Left colon (tissue), 2 donors: ENCODE measurements around the gene TKFC. TPM values are rescaled to one million over a fixed set of nuclear protein-coding genes. Genes with fewer than 3 reads are reported as not detected.

Experiments
- ATAC-seq: fragments of 200-7000 bp; cut with Tn5 transposase; one replicate; pipeline ENCODE4 v1.9.1; 2020; ENCODE audit warnings: mild to moderate bottlenecking, moderate library complexity
- DNase-seq, 2 donors: peaks; one replicate each; pipeline ENCODE4 v3.0.0-alpha.2; 2020
- intact Hi-C, 2 donors: fragments of 100-400 bp; cut with DNase I in 1 of 2; cut with micrococcal nuclease in 1 of 2; formaldehyde crosslinking; loops; one replicate each; pipeline versions ENCODE4 v1.11.2 to v1.14.0; 2022; cut with DNase I, micrococcal nuclease
- total RNA-seq, 2 donors: library from RNA; stranded (reverse); fragmentation: NEBNext Ultra II Directional; extraction: Animal tissue kit (Norgen Biotek cat#: 25700); gene quantifications; one replicate each; pipeline ENCODE4 v1.2.1, GENCODE V29; 2021
- donor health status: DM: no; HTN: no; CAD: no.
- donor health status: DM: yes; HTN: yes; CAD: no.

TKFC gene
- total RNA-seq, 2 donors from 2014 or later, result 58.5 to 61.5 TPM

- ATAC-seq, result no peak
- no peak for DNase-seq
- intact Hi-C loops, result no loop called here
Measured at GRCh38 chr11:61309739-61310138, 23.3 kb upstream of the TKFC start.

DNA sequence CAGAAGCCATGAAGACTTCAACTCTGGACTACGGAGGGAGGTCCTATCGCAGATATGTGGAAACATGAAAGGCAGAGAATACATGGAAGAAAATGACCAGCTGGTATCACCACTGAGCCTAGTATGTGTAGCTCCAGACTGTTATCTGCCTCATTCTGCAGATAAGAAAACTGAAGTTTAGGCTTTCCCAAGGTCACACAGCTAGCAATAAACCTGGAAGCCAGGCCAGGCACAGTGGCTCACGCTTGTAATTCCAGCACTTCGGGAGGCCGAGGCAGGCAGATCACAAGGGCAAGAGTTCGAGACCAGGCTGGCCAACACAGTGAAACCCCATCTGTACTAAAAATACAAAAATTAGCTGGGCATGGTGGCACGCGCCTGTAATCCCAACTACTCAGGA, 22.3 kb upstream of the TKFC start:
- no peak for DNase-seq
- intact Hi-C loops, result no loop called here
- ATAC-seq, result no peak

- intact Hi-C loops, result no loop called here
- ATAC-seq, result no peak
- DNase-seq, result no peak
Measured at GRCh38 chr11:61315260-61315659, 17.8 kb upstream of the TKFC start.

- intact Hi-C loops, result no loop called here
- DNase-seq (no peak), ATAC-seq (no peak)
Measured at GRCh38 chr11:61325649-61326414, 7.2 kb upstream of the TKFC start.

DNA sequence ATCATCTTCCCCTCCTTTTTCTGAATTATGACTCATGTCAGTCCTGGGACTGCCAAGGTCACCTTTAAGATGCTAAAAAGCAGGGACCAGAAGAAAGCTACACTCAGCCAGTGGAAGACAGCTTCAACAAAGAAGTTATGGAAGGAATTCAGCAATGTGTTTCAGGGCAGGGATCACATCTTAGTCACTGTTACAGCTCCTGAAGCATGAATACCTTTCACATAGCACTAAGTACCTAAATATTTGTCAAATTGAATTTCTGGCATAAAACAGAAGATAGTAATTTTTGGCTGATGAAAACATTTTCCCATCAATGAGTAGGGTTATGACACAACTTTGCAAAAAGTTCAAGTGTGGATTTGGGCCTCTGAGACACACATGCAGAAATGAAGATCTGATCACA, 5.4 kb upstream of the TKFC start:
- intact Hi-C loops, result no loop called here
- DNase-seq (no peak), ATAC-seq (no peak)

DNA sequence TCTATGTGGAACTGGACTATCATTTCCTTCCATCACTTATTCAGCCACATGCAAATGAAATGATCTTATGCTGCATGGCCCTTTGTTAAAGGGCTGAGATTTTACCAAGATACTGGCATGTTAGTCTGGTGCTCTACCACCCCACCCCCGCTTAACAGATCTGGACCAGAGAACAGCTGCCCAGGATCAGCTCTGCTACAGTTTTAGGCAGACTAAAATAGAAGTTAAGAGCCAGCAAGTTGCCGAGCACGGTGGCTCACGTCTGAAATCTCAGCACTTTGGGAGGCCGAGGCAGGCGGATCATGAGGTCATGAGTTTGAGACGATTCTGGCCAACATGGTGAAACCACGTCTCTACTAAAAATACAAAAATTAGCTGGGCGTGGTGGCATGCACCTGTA, 4.7 kb upstream of the TKFC start:
- intact Hi-C loops, result no loop called here
- ATAC-seq (no peak), DNase-seq (no peak)

DNA sequence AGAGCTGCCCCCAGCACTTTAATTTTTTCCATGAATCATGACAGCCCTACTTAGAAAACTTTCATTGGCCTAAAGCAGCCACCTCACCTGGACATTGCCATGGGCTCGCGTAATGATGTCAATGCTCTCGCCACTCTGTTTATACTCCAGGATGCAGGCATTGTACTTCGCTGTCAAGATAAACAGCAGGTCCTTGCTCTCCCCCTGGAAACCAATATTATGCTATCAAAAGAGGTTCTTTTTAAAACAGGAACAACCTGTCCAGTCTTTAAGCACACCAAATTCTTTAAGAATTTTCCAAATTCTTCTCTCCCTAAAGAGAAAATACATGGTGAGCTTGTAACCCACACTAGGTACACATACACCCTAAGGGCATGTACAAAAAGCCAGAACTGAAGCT, 3.2 kb upstream of the TKFC start:
- DNase-seq (no peak), ATAC-seq (no peak)
- intact Hi-C loops, result loop anchor here in 1 of 2 donors (10.0 kb wide), 1 partner anchor 55 kb away; no protein-coding TSS in a partner anchor

DNA sequence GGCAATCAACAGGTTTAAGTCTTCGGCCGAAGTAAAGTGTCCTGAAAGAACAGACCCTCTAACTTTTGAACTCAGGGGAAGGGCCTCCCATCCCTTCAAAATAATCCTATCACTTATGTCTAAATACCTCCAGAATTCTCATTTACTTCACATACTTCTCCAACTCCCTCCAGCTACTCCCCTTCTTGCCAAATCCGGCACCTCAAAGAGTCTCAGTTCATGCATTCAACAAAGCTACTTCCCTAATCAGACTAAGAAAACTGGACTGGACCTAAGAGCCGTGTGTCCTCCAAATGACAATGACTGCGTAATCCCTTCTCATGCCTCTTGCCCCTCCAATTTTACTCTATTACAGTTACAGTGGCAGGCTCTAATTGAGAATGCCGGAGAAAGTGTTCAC, 1.4 kb upstream of the TKFC start:
- DNase-seq (no peak), ATAC-seq (no peak)
- intact Hi-C loops, result loop anchor here in 1 of 2 donors (10.0 kb wide), 1 partner anchor 53 kb away; no protein-coding TSS in a partner anchor

DNA sequence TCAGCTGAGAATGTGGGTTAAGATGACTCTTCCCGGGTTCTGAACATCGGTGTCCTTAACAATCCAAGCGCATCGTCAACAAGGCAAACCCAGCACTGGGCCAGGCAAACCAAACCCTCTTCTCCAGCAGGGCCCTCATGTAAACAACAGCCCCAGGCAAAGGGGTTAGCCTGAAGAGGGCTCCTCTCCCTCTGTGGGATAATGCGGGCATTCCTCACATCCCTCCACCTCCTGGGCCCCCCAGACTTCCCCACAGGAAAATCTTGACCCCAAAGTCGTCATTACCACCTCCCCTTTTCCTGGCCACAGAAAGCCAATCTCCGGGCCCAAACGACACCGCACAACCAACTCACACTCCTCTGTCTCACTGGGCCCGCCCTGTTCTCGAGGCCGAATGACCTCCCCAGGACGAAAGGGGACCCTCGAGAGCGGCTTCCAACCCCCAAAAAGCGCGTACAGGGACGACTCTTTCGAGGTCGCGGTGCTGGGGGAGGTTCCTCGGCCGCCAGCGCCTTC, 689 bp upstream of the TKFC start:
- no peak for DNase-seq
- intact Hi-C loops, result loop anchor here in 1 of 2 donors (10.0 kb wide), 1 partner anchor 52 kb away; no protein-coding TSS in a partner anchor
- peak; percentile 21 for ATAC-seq

DNA sequence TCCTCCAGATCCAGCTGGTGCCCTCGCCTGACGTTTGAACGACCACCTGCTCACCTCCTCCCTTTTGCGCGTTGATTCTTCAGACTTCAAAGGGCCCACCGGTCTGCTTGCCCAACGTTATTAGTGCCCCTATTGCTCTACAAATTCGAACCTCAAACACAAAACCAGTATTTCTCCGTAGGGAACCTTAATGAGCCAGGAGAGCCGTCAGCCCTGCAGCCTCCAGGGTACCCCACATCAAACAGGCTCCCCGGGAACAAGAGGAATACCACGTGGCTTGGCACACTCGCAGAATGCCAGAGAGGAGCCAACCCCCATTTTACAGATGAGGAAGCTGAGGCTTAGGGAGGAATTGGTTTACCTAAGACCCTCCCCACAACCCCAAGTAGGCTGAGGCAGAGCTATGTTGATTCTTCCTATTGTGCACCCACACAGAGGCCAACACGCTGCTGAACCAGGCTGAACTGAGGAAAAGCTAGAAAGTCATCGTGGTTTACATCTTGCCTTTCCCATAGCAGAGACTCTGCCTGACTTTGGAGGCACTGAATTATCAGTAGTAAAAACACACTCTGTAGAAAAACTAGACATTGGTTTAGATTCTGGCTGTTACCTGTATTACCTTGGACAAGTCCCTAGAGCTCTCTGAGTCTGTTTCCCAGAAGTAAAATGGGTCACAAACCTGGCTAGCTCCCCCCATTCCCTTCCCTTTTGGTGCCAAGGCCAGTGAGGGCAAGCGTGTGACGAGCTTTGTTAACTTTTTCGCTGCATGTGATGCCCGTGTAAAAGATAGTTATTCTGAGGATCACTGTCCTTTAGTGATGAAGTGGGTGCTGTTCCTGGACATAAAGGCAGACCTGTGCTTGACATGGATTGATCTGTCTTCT, 764 bp downstream of the TKFC start:
- ATAC-seq (no peak), DNase-seq (no peak)
- intact Hi-C loops, result loop anchor here in 1 of 2 donors (10.0 kb wide), 1 partner anchor 51 kb away; no protein-coding TSS in a partner anchor

DNA sequence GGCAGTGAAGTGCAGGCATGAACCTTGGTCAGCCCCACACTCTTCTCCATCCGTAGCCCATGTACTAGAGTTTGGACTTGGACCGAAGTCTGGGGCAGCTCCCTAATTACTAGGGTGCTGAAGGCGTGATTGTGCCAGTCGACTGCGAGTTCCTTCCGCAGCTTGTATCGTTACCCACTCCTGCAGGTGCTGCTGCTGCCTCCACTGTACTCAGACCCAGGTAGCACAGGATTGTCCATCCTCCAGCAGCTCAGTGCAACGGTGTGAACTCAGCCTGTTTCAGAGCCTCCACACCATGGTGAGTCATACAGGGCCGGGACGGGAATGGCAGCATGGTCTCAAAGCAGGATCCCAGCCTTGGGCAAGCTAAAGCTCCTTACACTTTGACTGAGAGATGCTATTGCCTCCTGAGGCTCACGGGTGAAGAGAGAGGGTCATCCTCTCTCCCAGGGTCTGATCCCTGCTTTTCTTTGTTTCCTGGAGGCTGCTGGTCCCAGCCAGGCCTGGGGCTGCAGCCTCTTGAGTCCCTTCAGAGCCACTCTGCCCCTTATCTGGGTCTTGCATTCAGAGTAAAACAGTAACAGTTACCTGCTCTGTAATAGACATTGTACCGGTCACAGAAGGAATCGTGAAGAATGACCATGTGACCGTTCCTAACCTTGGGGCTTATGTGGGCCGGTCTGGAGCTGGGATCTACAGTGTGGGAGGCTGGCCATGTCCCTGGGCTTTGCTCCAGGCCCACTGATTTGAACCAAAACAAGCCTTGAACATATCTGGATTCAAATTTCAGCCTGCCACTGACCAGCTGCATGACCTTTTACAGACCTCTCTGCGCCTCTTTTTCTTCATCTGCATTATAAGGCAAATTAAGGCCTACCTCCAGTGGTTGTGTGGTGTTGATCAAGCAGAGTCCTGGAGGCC, 1.7 kb downstream of the TKFC start:
- intact Hi-C loops, result loop anchor here (5.0 to 10.0 kb wide), 2 partner anchors 50 to 53 kb away; no protein-coding TSS in a partner anchor

GRCh38 chr11:61335355-61335710, 2.3 kb downstream of the TKFC start:
- intact Hi-C loops, result loop anchor here (5.0 to 10.0 kb wide), 2 partner anchors 49 to 52 kb away; no protein-coding TSS in a partner anchor
- ATAC-seq (no peak), DNase-seq (no peak)

More for the DNA sequence above, 1.7 kb downstream of the TKFC start:
- DNase-seq, result no peak
- ATAC-seq, result no peak

DNA sequence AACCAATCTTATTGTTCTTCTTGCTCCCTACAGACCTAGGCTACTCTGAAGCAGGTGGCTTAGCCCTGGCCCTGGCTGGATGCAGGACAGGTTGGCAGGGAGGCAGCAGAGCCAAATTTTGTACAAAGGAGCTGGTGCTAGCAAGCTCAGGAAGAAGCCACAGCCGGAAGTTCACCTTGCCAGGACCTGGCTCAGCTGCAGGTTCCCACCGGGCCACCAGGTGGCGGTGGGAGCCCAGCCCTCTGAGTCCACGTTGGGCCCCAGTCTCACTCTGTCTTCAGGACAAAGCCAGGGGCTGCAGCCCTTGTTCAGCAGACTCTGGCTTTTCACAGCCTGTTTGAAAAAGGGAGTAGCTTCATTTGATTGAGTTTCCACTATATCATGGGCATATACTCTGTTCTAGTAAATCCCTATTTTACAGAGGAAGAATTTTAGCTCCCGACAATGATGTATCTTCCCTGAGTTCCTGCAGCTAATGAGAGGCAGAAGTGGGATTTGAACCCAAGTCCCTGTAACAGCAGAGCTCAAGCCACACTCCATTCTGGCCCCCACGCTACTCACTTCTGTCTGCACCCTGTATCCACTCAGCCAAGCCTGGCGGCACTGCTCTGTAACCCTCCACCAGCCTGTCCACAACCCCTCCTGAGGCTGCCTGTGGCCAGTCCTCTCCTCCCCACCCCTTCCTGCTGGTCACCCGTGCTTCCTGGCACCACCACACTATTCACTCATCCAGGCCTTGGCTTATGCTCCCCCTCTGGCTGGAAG, 3.3 kb downstream of the TKFC start:
- DNase-seq (peak; percentile 67 to 84), ATAC-seq (peak; percentile 64)
- intact Hi-C loops, result loop anchor here (5.0 to 10.0 kb wide), 2 partner anchors 48 to 51 kb away; no protein-coding TSS in a partner anchor

DNA sequence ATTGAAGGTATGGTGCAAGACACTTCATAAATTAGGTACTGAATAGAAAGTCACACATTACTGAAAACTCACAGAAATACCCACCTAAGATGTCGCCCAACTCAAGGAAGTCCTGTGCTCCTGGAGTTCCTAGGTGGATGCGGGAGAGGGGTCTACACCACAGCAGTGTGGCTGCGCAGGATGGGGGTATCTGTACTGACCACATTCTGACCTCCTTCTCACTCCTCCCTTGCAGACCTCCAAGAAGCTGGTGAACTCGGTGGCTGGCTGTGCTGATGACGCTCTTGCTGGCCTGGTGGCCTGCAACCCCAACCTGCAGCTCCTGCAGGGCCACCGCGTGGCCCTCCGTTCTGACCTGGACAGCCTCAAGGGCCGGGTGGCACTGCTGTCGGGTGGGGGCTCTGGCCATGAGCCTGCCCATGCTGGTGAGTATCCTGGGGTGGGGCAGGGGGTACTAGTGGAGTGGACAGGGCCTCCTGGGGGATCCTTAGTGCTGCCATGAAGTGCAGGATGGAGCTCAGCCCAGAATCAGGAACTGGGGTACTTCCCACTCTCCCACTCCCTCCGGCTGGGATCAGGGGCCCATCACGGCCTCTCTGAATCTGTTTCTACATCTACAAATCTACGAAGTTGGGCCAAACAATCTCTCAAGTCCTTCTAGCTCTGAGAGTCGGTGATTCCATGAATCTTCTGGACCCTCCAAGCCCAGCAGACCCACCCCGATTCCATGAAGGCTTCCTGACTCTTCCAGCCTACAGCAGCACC, 4.9 kb downstream of the TKFC start:
- DNase-seq (no peak), ATAC-seq (no peak)
- intact Hi-C loops, result loop anchor here (5.0 to 10.0 kb wide), 2 partner anchors 47 to 49 kb away; no protein-coding TSS in a partner anchor

GRCh38 chr11:61338783-61339489, 5.9 kb downstream of the TKFC start:
- DNase-seq (no peak), ATAC-seq (no peak)
- intact Hi-C loops, result loop anchor here (5.0 to 10.0 kb wide), 2 partner anchors 46 to 48 kb away; no protein-coding TSS in a partner anchor

DNA sequence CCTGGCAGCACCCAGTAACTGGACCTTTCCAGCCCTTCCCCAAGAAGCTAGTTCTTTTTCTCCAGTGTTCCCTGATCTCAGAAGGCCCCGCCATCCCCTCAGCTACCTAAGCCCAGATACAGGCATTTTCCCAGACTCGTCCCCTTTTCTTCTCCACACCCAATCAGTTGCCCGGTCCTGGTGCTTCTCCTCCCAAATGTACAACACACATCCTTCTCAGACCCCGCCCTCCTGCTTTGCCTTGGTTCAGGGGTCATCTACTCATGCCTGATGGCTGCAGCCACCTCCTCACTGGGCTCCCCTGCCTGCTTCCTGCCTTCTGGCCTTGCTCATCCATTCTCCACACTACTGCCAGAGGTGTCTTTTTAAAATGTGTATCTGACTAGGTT, 6.5 kb downstream of the TKFC start:
- intact Hi-C loops, result loop anchor here (5.0 to 10.0 kb wide), 2 partner anchors 45 to 48 kb away; no protein-coding TSS in a partner anchor
- no peak for ATAC-seq
- no peak for DNase-seq
